SK-N-SH treated with all-trans-retinoic acid at 6 μM for 48 hours (cell line): ENCODE results near the gene GRM7.

Experiments
- ARNTL ChIP-seq: fragments of 450-650 bp; formaldehyde crosslinking; IDR thresholded peaks from 2 replicates; pipeline ENCODE4 v1.5.0; 2020; ENCODE audit warnings: low read depth, mild to moderate bottlenecking, moderate library complexity, borderline replicate concordance
- ESRRG ChIP-seq: fragments of 250-450 bp; sonication (Bioruptor Pico); IDR thresholded peaks from 2 replicates; pipeline ENCODE4 v1.6.1; 2021; ENCODE audit warnings: mild to moderate bottlenecking
- GLIS3 ChIP-seq: fragments of 250-450 bp; sonication (Bioruptor Pico); IDR thresholded peaks from 2 replicates; pipeline ENCODE4 v1.5.0; 2020; ENCODE audit warnings: mild to moderate bottlenecking, moderate library complexity
- RARB ChIP-seq: fragments of 250-450 bp; sonication (Bioruptor Pico); IDR thresholded peaks from 2 replicates; pipeline ENCODE4 v1.8.0; 2021; ENCODE audit warnings: mild to moderate bottlenecking, moderate library complexity
- TOX ChIP-seq: fragments of 250-450 bp; sonication (Bioruptor Pico); IDR thresholded peaks from 2 replicates; pipeline ENCODE4 v1.8.0; 2021; ENCODE audit warnings: mild to moderate bottlenecking, moderate library complexity, borderline replicate concordance
- ZC3H10 ChIP-seq: fragments of 250-450 bp; sonication (Bioruptor Pico); IDR thresholded peaks from 2 replicates; pipeline ENCODE4 v1.5.1; 2021; ENCODE audit warnings: mild to moderate bottlenecking, moderate library complexity
- ZFP3 ChIP-seq: fragments of 250-450 bp; sonication (Bioruptor Pico); IDR thresholded peaks from 2 replicates; pipeline ENCODE4 v1.5.0; 2020; ENCODE audit warnings: mild to moderate bottlenecking, moderate library complexity
- ZFP30 ChIP-seq: fragments of 450-650 bp; formaldehyde crosslinking; IDR thresholded peaks from 2 replicates; pipeline ENCODE4 v1.5.0; 2022; ENCODE audit warnings: mild to moderate bottlenecking, moderate library complexity
- TF ChIP-seq, protein P1 (sequence below): fragments of 250-450 bp; sonication (Bioruptor Pico); IDR thresholded peaks from 2 replicates; pipeline ENCODE4 v1.8.0; 2020; ENCODE audit warnings: mild to moderate bottlenecking, moderate library complexity, borderline replicate concordance
- TF ChIP-seq, protein P2 (sequence below): fragments of 250-450 bp; sonication (Bioruptor Pico); IDR thresholded peaks from 2 replicates; pipeline ENCODE4 v1.8.0; 2021; ENCODE audit warnings: low read depth, mild to moderate bottlenecking, moderate library complexity, borderline replicate concordance
- TF ChIP-seq, protein P3 (sequence below): fragments of 250-450 bp; sonication (Bioruptor Pico); IDR thresholded peaks from 2 replicates; pipeline ENCODE4 v1.5.1; 2020; ENCODE audit warnings: low read depth, mild to moderate bottlenecking, moderate library complexity
- TF ChIP-seq, protein P4 (sequence below): fragments of 250-450 bp; sonication (Bioruptor Pico); IDR thresholded peaks from 2 replicates; pipeline ENCODE4 v1.5.1; 2021; ENCODE audit warnings: mild to moderate bottlenecking, moderate library complexity

DNA sequence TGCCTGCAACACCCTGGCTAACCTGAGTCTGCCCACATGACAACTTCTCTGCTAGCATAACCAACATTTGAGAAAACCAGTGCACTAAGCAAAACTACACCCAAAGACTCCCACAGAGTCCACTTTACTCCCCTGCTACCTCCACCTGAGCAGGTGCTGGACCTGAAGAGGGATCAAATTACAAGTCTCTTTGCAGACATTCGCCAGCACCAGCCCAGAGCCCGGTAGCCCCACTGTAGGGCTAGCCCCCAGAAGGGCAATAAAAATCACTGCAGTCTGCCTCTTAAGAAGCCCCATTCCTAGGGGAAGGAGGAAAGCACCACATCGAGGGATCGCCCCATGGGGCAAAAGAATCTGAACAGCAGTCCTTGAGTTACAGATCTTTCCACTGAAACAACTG lies 472.2 kb downstream of the GRM7 start:
- no peak for TF ChIP-seq ESRRG (CRISPR knock-in tag)
- no peak for TF ChIP-seq TOX (CRISPR knock-in tag)
- TF ChIP-seq, protein P1, sequence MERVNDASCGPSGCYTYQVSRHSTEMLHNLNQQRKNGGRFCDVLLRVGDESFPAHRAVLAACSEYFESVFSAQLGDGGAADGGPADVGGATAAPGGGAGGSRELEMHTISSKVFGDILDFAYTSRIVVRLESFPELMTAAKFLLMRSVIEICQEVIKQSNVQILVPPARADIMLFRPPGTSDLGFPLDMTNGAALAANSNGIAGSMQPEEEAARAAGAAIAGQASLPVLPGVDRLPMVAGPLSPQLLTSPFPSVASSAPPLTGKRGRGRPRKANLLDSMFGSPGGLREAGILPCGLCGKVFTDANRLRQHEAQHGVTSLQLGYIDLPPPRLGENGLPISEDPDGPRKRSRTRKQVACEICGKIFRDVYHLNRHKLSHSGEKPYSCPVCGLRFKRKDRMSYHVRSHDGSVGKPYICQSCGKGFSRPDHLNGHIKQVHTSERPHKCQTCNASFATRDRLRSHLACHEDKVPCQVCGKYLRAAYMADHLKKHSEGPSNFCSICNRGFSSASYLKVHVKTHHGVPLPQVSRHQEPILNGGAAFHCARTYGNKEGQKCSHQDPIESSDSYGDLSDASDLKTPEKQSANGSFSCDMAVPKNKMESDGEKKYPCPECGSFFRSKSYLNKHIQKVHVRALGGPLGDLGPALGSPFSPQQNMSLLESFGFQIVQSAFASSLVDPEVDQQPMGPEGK (CRISPR knock-in tag) = no peak
- no peak for TF ChIP-seq ZFP3 (CRISPR knock-in tag)
- no peak for TF ChIP-seq RARB (CRISPR knock-in tag)
- TF ChIP-seq, protein P2, sequence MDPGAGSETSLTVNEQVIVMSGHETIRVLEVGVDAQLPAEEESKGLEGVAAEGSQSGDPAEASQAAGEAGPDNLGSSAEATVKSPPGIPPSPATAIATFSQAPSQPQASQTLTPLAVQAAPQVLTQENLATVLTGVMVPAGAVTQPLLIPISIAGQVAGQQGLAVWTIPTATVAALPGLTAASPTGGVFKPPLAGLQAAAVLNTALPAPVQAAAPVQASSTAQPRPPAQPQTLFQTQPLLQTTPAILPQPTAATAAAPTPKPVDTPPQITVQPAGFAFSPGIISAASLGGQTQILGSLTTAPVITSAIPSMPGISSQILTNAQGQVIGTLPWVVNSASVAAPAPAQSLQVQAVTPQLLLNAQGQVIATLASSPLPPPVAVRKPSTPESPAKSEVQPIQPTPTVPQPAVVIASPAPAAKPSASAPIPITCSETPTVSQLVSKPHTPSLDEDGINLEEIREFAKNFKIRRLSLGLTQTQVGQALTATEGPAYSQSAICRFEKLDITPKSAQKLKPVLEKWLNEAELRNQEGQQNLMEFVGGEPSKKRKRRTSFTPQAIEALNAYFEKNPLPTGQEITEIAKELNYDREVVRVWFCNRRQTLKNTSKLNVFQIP (CRISPR knock-in tag) = no peak
- TF ChIP-seq GLIS3 = no peak
- TF ChIP-seq, protein P3, sequence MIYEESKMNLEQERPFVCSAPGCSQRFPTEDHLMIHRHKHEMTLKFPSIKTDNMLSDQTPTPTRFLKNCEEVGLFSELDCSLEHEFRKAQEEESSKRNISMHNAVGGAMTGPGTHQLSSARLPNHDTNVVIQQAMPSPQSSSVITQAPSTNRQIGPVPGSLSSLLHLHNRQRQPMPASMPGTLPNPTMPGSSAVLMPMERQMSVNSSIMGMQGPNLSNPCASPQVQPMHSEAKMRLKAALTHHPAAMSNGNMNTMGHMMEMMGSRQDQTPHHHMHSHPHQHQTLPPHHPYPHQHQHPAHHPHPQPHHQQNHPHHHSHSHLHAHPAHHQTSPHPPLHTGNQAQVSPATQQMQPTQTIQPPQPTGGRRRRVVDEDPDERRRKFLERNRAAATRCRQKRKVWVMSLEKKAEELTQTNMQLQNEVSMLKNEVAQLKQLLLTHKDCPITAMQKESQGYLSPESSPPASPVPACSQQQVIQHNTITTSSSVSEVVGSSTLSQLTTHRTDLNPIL (CRISPR knock-in tag) = no peak
- no peak for TF ChIP-seq ZFP30
- TF ChIP-seq, protein P4, sequence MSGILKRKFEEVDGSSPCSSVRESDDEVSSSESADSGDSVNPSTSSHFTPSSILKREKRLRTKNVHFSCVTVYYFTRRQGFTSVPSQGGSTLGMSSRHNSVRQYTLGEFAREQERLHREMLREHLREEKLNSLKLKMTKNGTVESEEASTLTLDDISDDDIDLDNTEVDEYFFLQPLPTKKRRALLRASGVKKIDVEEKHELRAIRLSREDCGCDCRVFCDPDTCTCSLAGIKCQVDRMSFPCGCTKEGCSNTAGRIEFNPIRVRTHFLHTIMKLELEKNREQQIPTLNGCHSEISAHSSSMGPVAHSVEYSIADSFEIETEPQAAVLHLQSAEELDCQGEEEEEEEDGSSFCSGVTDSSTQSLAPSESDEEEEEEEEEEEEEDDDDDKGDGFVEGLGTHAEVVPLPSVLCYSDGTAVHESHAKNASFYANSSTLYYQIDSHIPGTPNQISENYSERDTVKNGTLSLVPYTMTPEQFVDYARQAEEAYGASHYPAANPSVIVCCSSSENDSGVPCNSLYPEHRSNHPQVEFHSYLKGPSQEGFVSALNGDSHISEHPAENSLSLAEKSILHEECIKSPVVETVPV (CRISPR knock-in tag) = no peak
- no peak for TF ChIP-seq ARNTL (CRISPR knock-in tag)
- TF ChIP-seq ZC3H10 (CRISPR knock-in tag) = no peak
